A549 treated with dexamethasone at 1 μM for 4 hours (cell line): ENCODE data around the gene JSRP1. TPM values are rescaled to one million over a fixed set of nuclear protein-coding genes. Genes with fewer than 3 reads are reported as not detected.

Experiments used
- total RNA-seq: library from RNA; stranded (reverse); fragments of 200-300 nt; extraction: Qiagen RNA extraction; gene quantifications from 5 replicates; pipeline ENCODE4 v1.2.3, GENCODE V29; 2022

JSRP1 gene
- 0.12 to 1.5 TPM (median 0.53 TPM) in 5 replicates for total RNA-seq

GRCh38 chr19:2255982-2256685, at the start of gene JSRP1:
Gene JSRP1, minus strand, starts transcription at chr19:2256417. Its CDS starts 1,103 bp downstream, at chr19:2255314.

GRCh38 chr19:2282062-2282861, 26.0 kb upstream of the JSRP1 start, which contains the start of gene PEAK3:
Gene PEAK3, minus strand, starts transcription at chr19:2282175. Its CDS starts 1,244 bp downstream, at chr19:2280931.

GRCh38 chr19:2249010-2249866, 7.0 kb downstream of the JSRP1 start, which contains the start of gene AMH:
Gene AMH, plus strand, starts transcription at chr19:2249323. Its CDS starts 10 bp downstream, at chr19:2249333.

GRCh38 chr19:2236314-2237050, 19.7 kb downstream of the JSRP1 start, which contains the start of the genes PLEKHJ1 and SF3A2:
Gene PLEKHJ1, minus strand, starts transcription at chr19:2236329. Its CDS starts 81 bp downstream, at chr19:2236248.
Gene SF3A2, plus strand, starts transcription at chr19:2236824. Its CDS starts 6,595 bp downstream, at chr19:2243419.

Other genes with a start within 250 kb of the JSRP1 start
- gene BTBD2, start 240.7 kb downstream of the JSRP1 start, total RNA-seq: 28.8 to 50.7 TPM (median 45.8 TPM) in 5 replicates
- gene MKNK2, start 205.2 kb downstream of the JSRP1 start, total RNA-seq: 44.4 to 78.6 TPM (median 73.8 TPM) in 5 replicates
- gene MOB3A, start 160.1 kb downstream of the JSRP1 start, total RNA-seq: 13.3 to 19.7 TPM (median 18.4 TPM) in 5 replicates
- gene IZUMO4, start 159.5 kb downstream of the JSRP1 start, total RNA-seq: 0.30 to 0.73 TPM (median 0.47 TPM) in 5 replicates
- 56.3 to 87.5 TPM (median 80.0 TPM) in 5 replicates for gene AP3D1, start 104.9 kb downstream of the JSRP1 start, total RNA-seq
- 8.8 to 16.4 TPM (median 14.1 TPM) in 5 replicates for gene DOT1L, start 92.5 kb downstream of the JSRP1 start, total RNA-seq
- gene PLEKHJ1, start 20.1 kb downstream of the JSRP1 start, total RNA-seq: 38.5 to 53.9 TPM (median 48.3 TPM) in 5 replicates
- gene SF3A2, start 19.6 kb downstream of the JSRP1 start, total RNA-seq: 63.4 to 79.4 TPM (median 72.6 TPM) in 5 replicates
- gene AMH, start 7.1 kb downstream of the JSRP1 start, total RNA-seq: 4.3 to 16.9 TPM (median 12.3 TPM) in 5 replicates
- gene PEAK3, start 25.8 kb upstream of the JSRP1 start, total RNA-seq: 0.15 to 0.41 TPM (median 0.31 TPM) in 5 replicates
- gene LINGO3, start 51.7 kb upstream of the JSRP1 start, total RNA-seq: 0.05 to 0.11 TPM (median 0.08 TPM) in 4 of 5 replicates, not detected in the other
- 126 to 155 TPM (median 145 TPM) in 5 replicates for gene LSM7, start 72.2 kb upstream of the JSRP1 start, total RNA-seq
- 8.7 to 23.7 TPM (median 18.0 TPM) in 5 replicates for gene SPPL2B, start 72.3 kb upstream of the JSRP1 start, total RNA-seq
- 0.04 TPM in 1 of 5 replicates, not detected in the others for gene TMPRSS9, start 103.8 kb upstream of the JSRP1 start, total RNA-seq
- 60.1 to 119 TPM (median 99.9 TPM) in 5 replicates for gene TIMM13, start 171.2 kb upstream of the JSRP1 start, total RNA-seq
- gene LMNB2, start 200.5 kb upstream of the JSRP1 start, total RNA-seq: 57.2 to 93.5 TPM (median 85.0 TPM) in 5 replicates
- 96.5 to 124 TPM (median 112 TPM) in 5 replicates for gene GADD45B, start 219.7 kb upstream of the JSRP1 start, total RNA-seq